GM12891 (cell line): ENCODE measurements around the gene CLN3.

ENCODE experiments used
- PAX5 ChIP-seq: IDR thresholded peaks from 2 replicates; pipeline ENCODE4 v1.6.1; 2011; ENCODE audit warnings: low read length, moderate library complexity, mild to moderate bottlenecking; ENCODE audit not compliant: insufficient read depth, severe bottlenecking
- POLR2A ChIP-seq: IDR thresholded peaks from 2 replicates; pipeline ENCODE4 v1.6.1; 2011; ENCODE audit warnings: low read depth, low read length, control low read depth

- TF ChIP-seq POLR2A (no peak), PAX5 (no peak)
Measured at GRCh38 chr16:28486266-28486665, 5.6 kb downstream of the CLN3 start.
